Loucy (cell line): ENCODE results near the gene SRC.
A peak's percentile ranks its signal among the peaks of the same experiment; 100 is the strongest.

ENCODE experiments used
- H2AFZ ChIP-seq: fragments of 200-600 bp; sonication (generic); 2 replicates; pipeline ENCODE4 v1.6.0; 2016; ENCODE audit warnings: antibody characterized with exemption, mild to moderate bottlenecking, low read length, moderate library complexity
- H3F3A ChIP-seq: fragments of 200-600 bp; 2 replicates; pipeline ENCODE4 v1.6.0; 2016; ENCODE audit warnings: antibody characterized with exemption, low read depth, mild to moderate bottlenecking
- H3K27me3 ChIP-seq: fragments of 200-600 bp; sonication (generic); 2 replicates; pipeline ENCODE4 v1.6.1; 2014; ENCODE audit warnings: low read length, mild to moderate bottlenecking; ENCODE audit not compliant: insufficient read depth, poor library complexity, severe bottlenecking
- H3K36me3 ChIP-seq: fragments of 200-600 bp; sonication (generic); 2 replicates; pipeline ENCODE4 v1.6.1; 2016; ENCODE audit warnings: low read length; ENCODE audit not compliant: insufficient read depth
- H3K4me1 ChIP-seq: fragments of 200-600 bp; sonication (generic); 2 replicates; pipeline ENCODE4 v1.5.1; 2014; ENCODE audit warnings: low read length, mild to moderate bottlenecking; ENCODE audit not compliant: insufficient read depth, poor library complexity, severe bottlenecking
- H3K4me2 ChIP-seq: fragments of 200-600 bp; sonication (generic); 2 replicates; pipeline ENCODE4 v1.6.0; 2014; ENCODE audit warnings: antibody characterized with exemption, low read length, low read depth, mild to moderate bottlenecking; ENCODE audit not compliant: poor library complexity, severe bottlenecking
- H3K4me3 ChIP-seq: fragments of 200-600 bp; sonication (generic); 2 replicates; pipeline ENCODE4 v1.5.1; 2014; ENCODE audit warnings: low read length, mild to moderate bottlenecking, mixed read lengths; ENCODE audit not compliant: poor library complexity, severe bottlenecking
- H3K79me2 ChIP-seq: fragments of 200-600 bp; sonication (generic); 2 replicates; pipeline ENCODE4 v1.6.1; 2014; ENCODE audit warnings: low read length; ENCODE audit not compliant: insufficient read depth
- H3K9ac ChIP-seq: fragments of 200-600 bp; sonication (generic); 2 replicates; pipeline ENCODE4 v1.6.0; 2014; ENCODE audit warnings: mild to moderate bottlenecking, low read depth, low read length, moderate library complexity; ENCODE audit not compliant: poor library complexity, severe bottlenecking
- H3K9me2 ChIP-seq: fragments of 200-600 bp; sonication (generic); replicated peaks from 2 replicates; pipeline ENCODE4 v1.6.1; 2016; ENCODE audit warnings: low read depth, low read length, mixed read lengths
- H3K9me3 ChIP-seq: fragments of 200-600 bp; sonication (generic); 2 replicates; pipeline ENCODE4 v1.6.1; 2014; ENCODE audit warnings: mild to moderate bottlenecking, antibody characterized with exemption, low read length, low read depth; ENCODE audit not compliant: insufficient read depth
- H4K20me1 ChIP-seq: fragments of 200-600 bp; sonication (generic); 2 replicates; pipeline ENCODE4 v1.6.0; 2014; ENCODE audit warnings: antibody characterized with exemption, low read length, mild to moderate bottlenecking; ENCODE audit not compliant: insufficient read depth, poor library complexity, severe bottlenecking
- EZH2phosphoT487 ChIP-seq: fragments of 200-600 bp; IDR thresholded peaks from 2 replicates; pipeline ENCODE4 v1.6.1; 2018; ENCODE audit warnings: antibody characterized with exemption, mild to moderate bottlenecking, moderate library complexity, borderline replicate concordance
- TF ChIP-seq, protein P1 (sequence below): fragments of 200-600 bp; sonication (generic); conservative IDR thresholded peaks from 2 replicates; pipeline ENCODE4 v1.5.1; 2014; ENCODE audit warnings: mild to moderate bottlenecking, antibody characterized with exemption, low read length

SRC gene

DNA sequence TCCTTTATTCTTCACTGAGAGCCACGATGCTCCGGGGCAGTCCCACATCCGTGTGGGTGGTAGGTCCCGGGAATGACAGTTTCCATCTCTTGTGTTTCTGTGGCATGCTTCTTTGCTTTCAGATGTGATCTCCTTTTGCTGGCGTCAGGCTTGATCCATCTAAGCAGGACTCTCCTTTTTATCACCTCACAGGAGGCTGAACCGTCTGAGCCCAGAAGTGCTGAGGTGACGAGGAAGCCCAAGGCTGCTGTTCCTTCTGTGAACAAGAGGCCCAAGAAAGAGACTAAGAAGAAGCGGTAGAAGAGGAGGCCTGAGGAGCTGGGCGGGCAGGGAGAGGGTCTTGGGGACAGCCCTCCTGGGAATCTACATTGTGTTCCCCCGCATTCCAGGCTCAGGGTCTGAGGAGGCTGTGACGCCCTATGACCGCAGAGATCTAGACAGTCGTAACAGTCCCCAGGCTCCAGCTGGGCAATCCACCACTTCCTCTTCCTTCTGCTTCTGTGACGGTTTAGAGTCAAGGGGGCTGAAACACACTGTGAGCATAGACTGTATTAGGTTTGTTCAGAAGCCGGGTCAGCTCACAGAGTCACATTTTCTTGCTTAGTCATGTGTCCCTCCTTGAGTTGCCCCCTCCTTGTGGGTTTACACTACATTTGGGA lies 29.7 kb upstream of the SRC start:
- H3K4me1 ChIP-seq, result peaks cover 24% of the 10 kb centered on the region
- peak overlapping the region; percentile 62 for H3K9ac ChIP-seq
- peak overlapping the region; percentile 63 for H3K4me2 ChIP-seq
- no peaks in the 10 kb centered on the region for H3K27me3 ChIP-seq
- no peaks in the 10 kb centered on the region for H3F3A ChIP-seq
- no peaks in the 10 kb centered on the region for H3K9me2 ChIP-seq
- H4K20me1 ChIP-seq, result peaks cover 3% of the 10 kb centered on the region
- TF ChIP-seq, protein P1, sequence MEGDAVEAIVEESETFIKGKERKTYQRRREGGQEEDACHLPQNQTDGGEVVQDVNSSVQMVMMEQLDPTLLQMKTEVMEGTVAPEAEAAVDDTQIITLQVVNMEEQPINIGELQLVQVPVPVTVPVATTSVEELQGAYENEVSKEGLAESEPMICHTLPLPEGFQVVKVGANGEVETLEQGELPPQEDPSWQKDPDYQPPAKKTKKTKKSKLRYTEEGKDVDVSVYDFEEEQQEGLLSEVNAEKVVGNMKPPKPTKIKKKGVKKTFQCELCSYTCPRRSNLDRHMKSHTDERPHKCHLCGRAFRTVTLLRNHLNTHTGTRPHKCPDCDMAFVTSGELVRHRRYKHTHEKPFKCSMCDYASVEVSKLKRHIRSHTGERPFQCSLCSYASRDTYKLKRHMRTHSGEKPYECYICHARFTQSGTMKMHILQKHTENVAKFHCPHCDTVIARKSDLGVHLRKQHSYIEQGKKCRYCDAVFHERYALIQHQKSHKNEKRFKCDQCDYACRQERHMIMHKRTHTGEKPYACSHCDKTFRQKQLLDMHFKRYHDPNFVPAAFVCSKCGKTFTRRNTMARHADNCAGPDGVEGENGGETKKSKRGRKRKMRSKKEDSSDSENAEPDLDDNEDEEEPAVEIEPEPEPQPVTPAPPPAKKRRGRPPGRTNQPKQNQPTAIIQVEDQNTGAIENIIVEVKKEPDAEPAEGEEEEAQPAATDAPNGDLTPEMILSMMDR, result no peak
- no peak for TF ChIP-seq EZH2phosphoT487
- H2AFZ ChIP-seq, result no peak overlapping the region
- peak overlapping the region; percentile 23 for H3K4me3 ChIP-seq
- H3K36me3 ChIP-seq, result peaks cover 37% of the 10 kb centered on the region; the same call in 1 of the 2 replicates
- H3K79me2 ChIP-seq, result peaks cover 8% of the 10 kb centered on the region; the same call in 1 of the 2 replicates
- no peaks in the 10 kb centered on the region for H3K9me3 ChIP-seq

- Histone ChIP-seq H3K4me2 (peak overlapping the region; percentile 63), H3K9ac (peak overlapping the region; percentile 62)
These were observed 29.2 kb upstream of the SRC start for GRCh38 chr20:37316775-37317170.

DNA sequence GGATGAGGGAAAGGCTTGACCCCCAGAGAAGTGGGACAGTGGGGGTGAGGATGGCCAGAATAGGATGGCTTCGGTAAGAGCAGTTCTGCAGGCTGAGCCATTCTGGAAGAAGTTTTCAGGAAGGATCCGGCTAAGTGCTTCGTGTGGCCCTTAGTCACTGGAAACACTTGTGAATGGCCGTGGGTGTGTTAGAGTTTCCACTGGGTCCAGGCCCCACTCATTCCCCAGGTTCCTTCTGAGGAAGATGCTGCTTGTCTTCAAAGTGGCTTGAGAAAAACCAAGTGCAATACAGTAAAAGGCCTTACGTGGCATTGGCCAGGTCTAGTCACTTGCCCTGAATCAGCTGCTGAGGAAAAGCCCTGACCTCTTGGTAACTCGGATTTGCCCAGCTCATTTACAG lies 28.6 kb upstream of the SRC start:
- no peak overlapping the region for H2AFZ ChIP-seq
- H3K79me2 ChIP-seq, result peaks cover 8% of the 10 kb centered on the region; the same call in 1 of the 2 replicates
- peaks cover 33% of the 10 kb centered on the region; the same call in 1 of the 2 replicates for H3K36me3 ChIP-seq
- H3K4me2 ChIP-seq, result peak overlapping the region; percentile 63
- H3K9ac ChIP-seq, result peak overlapping the region; percentile 62
- peaks cover 24% of the 10 kb centered on the region for H3K4me1 ChIP-seq
- H3K9me3 ChIP-seq, result no peaks in the 10 kb centered on the region
- no peak overlapping the region for H3K4me3 ChIP-seq
- H3K27me3 ChIP-seq, result no peaks in the 10 kb centered on the region
- TF ChIP-seq, protein P1, result no peak
- no peaks in the 10 kb centered on the region for H3F3A ChIP-seq
- H4K20me1 ChIP-seq, result peaks cover 3% of the 10 kb centered on the region
- no peaks in the 10 kb centered on the region for H3K9me2 ChIP-seq

More at GRCh38 chr20:37316775-37317170, 29.2 kb upstream of the SRC start:
- peaks cover 24% of the 10 kb centered on the region for H3K4me1 ChIP-seq
- H3K4me3 ChIP-seq, result peak overlapping the region; percentile 23
- H3K27me3 ChIP-seq, result no peaks in the 10 kb centered on the region
- peaks cover 37% of the 10 kb centered on the region; the same call in 1 of the 2 replicates for H3K36me3 ChIP-seq
- TF ChIP-seq, protein P1, result no peak
- TF ChIP-seq EZH2phosphoT487, result no peak
- H3K9me3 ChIP-seq, result no peaks in the 10 kb centered on the region
- peaks cover 8% of the 10 kb centered on the region; the same call in 1 of the 2 replicates for H3K79me2 ChIP-seq
- H3K9me2 ChIP-seq, result no peaks in the 10 kb centered on the region
- no peaks in the 10 kb centered on the region for H3F3A ChIP-seq
- peaks cover 3% of the 10 kb centered on the region for H4K20me1 ChIP-seq
- H2AFZ ChIP-seq, result no peak overlapping the region
